Mammary epithelial cell (primary cell): ENCODE data around the gene ARHGAP29.

Experiments
- EZH2 ChIP-seq: IDR thresholded peaks from 2 replicates; pipeline ENCODE4 v1.6.1; 2012; ENCODE audit warnings: low read length, inconsistent platforms, borderline replicate concordance
- TF ChIP-seq, protein P1 (sequence below), 2 donors: IDR thresholded peaks in 1 of 2; conservative IDR thresholded peaks in 1 of 2; 2 replicates each; pipeline ENCODE4 v1.5.1; 2011 to 2012; ENCODE audit warnings: inconsistent platforms in 2 of 2, low read length in 2 of 2, mild to moderate bottlenecking in 2 of 2, control low read depth in 1 of 2, low read depth in 1 of 2; ENCODE audit not compliant: insufficient read depth in 1 of 2; ENCODE audit errors: extremely low read depth in 1 of 2

DNA sequence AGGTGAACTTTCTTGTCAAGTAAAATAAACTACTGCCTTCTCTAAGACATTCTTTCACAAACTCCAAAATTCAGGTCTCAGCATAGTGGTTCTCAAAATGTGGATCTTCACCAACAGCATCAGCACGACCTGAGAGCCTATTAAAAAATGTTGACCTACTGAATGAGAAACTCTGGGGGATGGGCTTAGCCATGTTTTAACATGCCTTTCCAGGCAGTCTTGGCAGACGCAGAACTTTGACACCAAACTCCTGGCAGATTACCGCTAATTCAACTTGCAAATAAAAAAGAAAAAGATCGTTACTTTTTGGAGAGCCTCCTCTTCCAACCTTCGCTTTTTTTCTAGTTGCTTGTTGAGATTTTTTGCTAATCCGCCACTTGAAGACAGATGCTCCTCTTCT, 35.1 kb downstream of the ARHGAP29 start:
- TF ChIP-seq, protein P1, sequence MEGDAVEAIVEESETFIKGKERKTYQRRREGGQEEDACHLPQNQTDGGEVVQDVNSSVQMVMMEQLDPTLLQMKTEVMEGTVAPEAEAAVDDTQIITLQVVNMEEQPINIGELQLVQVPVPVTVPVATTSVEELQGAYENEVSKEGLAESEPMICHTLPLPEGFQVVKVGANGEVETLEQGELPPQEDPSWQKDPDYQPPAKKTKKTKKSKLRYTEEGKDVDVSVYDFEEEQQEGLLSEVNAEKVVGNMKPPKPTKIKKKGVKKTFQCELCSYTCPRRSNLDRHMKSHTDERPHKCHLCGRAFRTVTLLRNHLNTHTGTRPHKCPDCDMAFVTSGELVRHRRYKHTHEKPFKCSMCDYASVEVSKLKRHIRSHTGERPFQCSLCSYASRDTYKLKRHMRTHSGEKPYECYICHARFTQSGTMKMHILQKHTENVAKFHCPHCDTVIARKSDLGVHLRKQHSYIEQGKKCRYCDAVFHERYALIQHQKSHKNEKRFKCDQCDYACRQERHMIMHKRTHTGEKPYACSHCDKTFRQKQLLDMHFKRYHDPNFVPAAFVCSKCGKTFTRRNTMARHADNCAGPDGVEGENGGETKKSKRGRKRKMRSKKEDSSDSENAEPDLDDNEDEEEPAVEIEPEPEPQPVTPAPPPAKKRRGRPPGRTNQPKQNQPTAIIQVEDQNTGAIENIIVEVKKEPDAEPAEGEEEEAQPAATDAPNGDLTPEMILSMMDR (conservative IDR thresholded peaks at IDR 0.05 in 1 of 2, IDR thresholded peaks at IDR 0.05 in 1 of 2; ENCODE audit: extremely low read depth in 1 of 2, insufficient read depth in 1 of 2, low read depth in 1 of 2, low read length in 2 of 2) = no peak
- TF ChIP-seq EZH2 = no peak
